GDM1 (cell line): ENCODE data around the gene IFNGR2.
A peak's percentile ranks its signal among the peaks of the same experiment; 100 is the strongest.
"Not testable (repeated sequence)": the region's sequence is repeated elsewhere in the genome, so short reads cannot be mapped to it uniquely, and the experiment has no call there.

ENCODE experiments used
- DNase-seq: peaks from one replicate; lab custom pipeline; 2025; lab: John Stamatoyannopoulos, UW

IFNGR2 gene

DNA sequence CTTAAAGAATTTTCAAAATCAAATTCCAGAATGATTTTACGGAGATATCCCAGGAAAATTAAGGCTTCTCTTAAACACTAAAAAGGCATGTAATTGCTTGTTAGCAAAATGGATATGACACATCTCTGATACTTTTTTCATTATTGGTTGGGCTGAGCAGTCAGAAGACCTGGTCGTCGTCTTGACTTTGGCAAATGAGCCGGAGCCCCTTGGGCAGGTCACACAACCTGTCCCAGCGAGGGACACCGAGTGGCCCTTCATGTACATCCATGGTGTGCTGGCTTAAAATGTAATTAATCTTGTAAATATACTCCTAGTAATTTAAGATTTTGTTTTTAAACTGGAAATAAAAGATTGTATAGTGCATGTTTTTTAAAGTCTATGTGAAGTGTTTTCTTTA, 33.9 kb downstream of the IFNGR2 start:
- DNase-seq = no peak

DNA sequence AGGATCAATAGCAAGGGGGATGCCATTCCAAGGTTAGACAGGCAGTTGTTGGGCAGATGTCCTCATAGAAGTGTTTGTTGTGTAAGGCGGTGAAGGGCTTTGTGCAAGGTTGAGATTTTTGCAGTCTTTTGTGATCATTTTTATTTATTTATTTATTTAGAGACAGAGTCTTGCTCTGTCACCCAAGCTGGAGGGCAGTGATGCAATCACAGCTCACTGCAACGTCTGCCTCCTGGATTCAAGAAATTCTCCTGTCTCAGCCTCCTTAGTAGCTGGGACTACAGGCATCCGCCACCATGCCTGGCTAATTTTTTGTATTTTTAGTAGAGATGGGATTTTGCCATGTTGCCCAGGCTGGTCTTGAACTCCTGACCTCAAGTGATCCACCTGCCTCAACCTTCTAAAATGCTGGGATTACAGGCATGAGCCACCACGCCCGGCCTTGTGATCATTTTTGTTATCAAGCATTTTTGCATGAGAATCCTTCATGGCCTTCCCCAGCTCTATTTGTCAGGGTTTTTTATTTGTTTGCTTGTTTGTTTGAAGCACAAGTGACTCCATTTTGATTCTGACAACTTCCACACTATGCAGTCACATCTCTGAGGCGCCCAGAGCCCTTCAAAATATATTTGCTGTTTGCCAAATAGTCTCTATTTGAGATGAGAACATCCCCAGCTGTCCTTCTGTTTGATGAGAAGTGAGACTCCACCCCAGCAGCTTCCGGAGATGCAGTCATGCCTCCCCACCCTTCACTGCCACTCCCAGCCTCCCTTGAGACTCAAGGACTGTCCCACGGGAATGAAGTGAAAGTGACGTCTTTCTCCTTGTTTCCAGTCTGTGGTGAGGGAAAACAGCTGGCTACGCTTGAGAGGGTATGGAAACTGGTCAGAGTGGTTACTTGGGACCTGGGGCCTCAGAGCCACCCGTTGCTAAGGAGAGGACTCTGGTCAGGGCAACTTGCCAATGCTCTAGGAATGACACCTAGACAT, 38.6 kb downstream of the IFNGR2 start:
- no peak for DNase-seq

GRCh38 chr21:33443194-33443593, 40.0 kb downstream of the IFNGR2 start:
- DNase-seq = no peak

- no peak for DNase-seq
Observed at GRCh38 chr21:33444499-33444898, 41.3 kb downstream of the IFNGR2 start.

DNA sequence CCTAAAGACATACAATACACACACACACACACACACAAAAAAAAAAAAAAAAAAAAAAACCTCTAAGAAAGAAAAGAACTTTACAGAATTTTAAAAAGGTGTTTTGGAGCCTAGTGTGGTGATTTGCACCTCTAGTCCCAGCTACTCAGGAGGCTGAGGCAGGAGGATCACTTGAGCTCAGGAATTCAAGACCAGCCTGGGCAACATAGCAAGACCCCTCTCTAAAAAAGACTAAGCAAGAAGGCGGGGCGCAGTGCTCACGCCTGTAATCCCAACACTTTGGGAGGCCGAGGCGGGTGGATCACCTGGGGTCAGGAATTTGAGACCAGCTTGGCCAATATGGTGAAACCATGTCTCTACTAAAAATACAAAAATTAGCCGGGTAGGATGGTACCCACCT, 43.4 kb downstream of the IFNGR2 start:
- DNase-seq = not testable (repeated sequence)

GRCh38 chr21:33449616-33450015, 46.4 kb downstream of the IFNGR2 start:
- DNase-seq = no peak

DNA sequence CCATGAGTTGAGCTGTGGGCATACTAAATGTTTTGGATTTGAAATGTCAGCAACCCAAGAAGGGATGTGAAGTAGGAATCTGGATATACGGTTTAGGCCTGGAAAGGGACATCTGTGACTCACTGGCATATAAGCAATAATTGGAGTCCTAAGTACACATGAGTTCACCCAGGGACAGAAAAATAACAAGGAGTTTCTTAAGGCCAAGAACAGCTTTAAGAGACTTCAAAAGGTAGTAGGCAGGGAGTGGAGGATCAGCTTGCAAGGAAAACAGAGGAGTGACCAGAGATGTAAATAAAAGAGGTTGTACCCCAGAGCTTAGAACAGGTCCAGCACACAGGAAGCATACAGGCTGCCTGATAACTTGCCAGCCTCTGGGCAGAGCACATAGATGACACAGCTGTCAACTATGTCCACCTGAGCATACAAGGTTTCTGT, 48.4 kb downstream of the IFNGR2 start:
- no peak for DNase-seq

GRCh38 chr21:33452362-33452761, 49.1 kb downstream of the IFNGR2 start:
- DNase-seq = no peak

GRCh38 chr21:33455686-33456446, 52.7 kb downstream of the IFNGR2 start:
- no peak for DNase-seq

- no peak for DNase-seq
Observed at GRCh38 chr21:33458861-33459260, 55.6 kb downstream of the IFNGR2 start.

- no peak for DNase-seq
Observed at GRCh38 chr21:33461538-33462250, 58.5 kb downstream of the IFNGR2 start.

- DNase-seq = not testable (repeated sequence)
Observed at GRCh38 chr21:33469183-33469582, 66.0 kb downstream of the IFNGR2 start.

- DNase-seq = no peak
Observed at GRCh38 chr21:33470701-33471100, 67.5 kb downstream of the IFNGR2 start.

DNA sequence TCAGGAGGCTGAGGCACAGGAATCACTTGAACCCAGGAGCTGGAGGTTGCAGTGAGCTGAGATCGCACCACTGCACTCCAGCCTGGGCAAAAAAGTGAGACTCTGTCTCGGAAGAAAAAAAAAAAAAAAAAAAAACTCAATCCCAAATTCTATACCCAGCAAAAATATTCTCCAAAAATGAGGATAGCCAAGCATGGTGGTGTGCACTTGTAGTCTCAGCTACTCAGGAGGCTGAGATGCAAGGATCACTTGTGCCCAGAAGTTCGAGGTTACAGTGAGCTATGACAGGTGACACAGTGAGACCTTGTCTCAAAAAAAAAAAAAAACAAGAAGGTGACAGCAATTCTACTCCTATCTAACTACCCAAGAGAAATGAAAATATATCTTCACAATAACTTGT, 70.1 kb downstream of the IFNGR2 start:
- no peak for DNase-seq

DNA sequence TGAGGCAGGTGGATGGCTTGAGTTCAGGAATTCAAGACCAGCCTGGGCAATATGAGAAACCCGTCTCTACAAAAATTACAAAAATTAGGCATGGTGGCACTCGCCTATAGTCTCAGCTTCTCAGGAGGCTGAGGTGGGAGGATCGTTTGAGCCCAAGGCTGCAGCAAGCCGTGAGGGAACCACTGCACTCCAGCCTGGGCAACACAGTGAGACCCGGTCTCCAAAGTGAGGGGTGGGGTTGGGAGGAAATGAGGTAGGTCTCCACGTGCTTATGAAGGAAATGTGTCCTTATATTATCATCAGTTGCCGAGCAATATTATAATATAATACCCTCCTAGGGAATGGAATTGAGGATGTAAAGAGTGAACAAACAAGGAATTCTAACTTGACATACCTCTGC, 73.9 kb downstream of the IFNGR2 start:
- no peak for DNase-seq

DNA sequence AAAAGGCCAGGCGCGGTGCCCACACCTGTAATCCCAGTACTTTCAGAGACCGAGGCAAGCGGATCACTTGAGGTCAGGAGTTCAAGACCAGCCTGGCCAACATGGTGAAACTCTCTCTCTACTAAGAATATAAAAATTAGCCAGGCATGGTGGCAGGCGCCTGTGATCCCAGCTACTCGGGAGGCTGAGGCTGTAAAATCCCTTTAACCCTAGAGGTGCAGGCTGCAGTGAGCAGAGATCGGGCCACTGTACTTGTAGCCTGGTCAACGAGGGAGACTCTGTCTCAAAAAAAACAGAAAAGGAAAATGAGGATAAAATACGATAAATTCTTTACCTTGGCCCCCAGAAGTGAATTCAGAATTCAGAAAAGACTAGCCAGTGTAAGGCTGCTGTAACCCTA, 75.0 kb downstream of the IFNGR2 start:
- no peak for DNase-seq

GRCh38 chr21:33478935-33479678, 75.9 kb downstream of the IFNGR2 start:
- no peak for DNase-seq

GRCh38 chr21:33479679-33480480, 76.7 kb downstream of the IFNGR2 start, which contains the start of gene TMEM50B:
TMEM50B (minus strand) TSS chr21:33479974; CDS start chr21:33468885, 11,089 bp downstream.
- peak; percentile 97 for DNase-seq

DNA sequence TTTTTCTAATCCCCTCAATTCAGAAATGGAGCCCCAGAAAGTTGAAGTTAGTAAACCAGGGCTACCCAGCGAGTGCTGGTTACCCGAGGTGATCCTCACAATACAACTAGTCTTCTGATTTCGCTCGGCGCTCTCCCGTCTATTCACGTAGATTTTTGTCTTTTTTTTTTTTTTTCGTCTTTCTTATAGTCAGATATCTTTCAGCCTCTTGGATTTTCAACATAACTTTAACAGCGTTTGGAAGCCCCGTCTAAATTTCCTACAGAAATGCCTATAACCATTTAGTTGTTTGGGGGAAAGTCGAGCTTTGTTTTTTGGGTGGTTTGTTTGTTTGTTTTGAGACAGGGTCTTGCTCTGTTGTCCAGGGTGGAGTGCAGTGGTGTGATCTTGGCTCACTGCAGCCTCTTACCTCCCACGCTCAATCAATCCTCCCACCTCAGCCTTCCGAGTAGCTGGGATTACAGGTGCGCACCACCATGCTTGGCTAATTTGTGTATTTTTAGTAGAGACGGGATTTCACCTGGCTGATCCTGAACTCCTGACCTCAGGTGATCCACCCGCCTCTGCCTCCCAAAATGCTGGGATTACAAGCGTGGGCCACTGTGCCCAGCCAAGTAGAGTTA, 77.4 kb downstream of the IFNGR2 start:
- DNase-seq = no peak

- DNase-seq = no peak
Observed at GRCh38 chr21:33481314-33481943, 78.2 kb downstream of the IFNGR2 start.
